H1 (cell line): Measurements from ENCODE around the gene GAB2. TPM values are rescaled to one million over a fixed set of nuclear protein-coding genes. Genes with fewer than 3 reads are reported as not detected.

Experiments
- CTCF ChIA-PET: fragments of 300-600 bp; sonication (Branson Sonifier 250); formaldehyde crosslinking; loops from one replicate; lab custom pipeline; 2021; ENCODE audit not compliant: partially characterized antibody; lab: Charles Lee
- POLR2A ChIA-PET: fragments of 300-600 bp; sonication (Branson Sonifier 250); formaldehyde crosslinking; loops from one replicate; lab custom pipeline; 2021; ENCODE audit warnings: inconsistent platforms; ENCODE audit not compliant: partially characterized antibody; lab: Charles Lee
- DNase-seq, 2 experiments: peaks; one replicate each; pipeline versions ENCODE4 v3.0.0 to v3.0.0-alpha.2; 2010 to 2022; ENCODE audit warnings: low spot score in 2 of 2, low read depth in 1 of 2, mixed read lengths in 1 of 2
- FAIRE-seq: peaks from 2 replicates; lab custom pipeline; 2011; peaks lifted over from hg19 to GRCh38; lab: Jason Lieb, UNC
- H2AFZ ChIP-seq: 2 replicates; pipeline ENCODE4 v1.8.1; 2012; ENCODE audit warnings: low read length, inconsistent platforms
- H2AK5ac ChIP-seq: 2 replicates; pipeline ENCODE4 v1.6.1; 2013; ENCODE audit warnings: low read depth, low read length
- H2BK120ac ChIP-seq: replicated peaks from 2 replicates; pipeline ENCODE3; 2013; ENCODE audit warnings: low read depth, low read length, inconsistent platforms
- H2BK12ac ChIP-seq: 2 replicates; pipeline ENCODE4 v1.6.1; 2013; ENCODE audit warnings: low read depth, low read length
- H2BK15ac ChIP-seq: 2 replicates; pipeline ENCODE4 v1.6.1; 2013; ENCODE audit warnings: low read length
- H2BK20ac ChIP-seq: 2 replicates; pipeline ENCODE4 v1.6.1; 2013; ENCODE audit warnings: low read length
- H2BK5ac ChIP-seq: 2 replicates; pipeline ENCODE4 v1.6.1; 2013; ENCODE audit warnings: low read depth, low read length
- H3K14ac ChIP-seq: 2 replicates; pipeline ENCODE4 v1.6.1; 2013; ENCODE audit warnings: inconsistent platforms; ENCODE audit not compliant: insufficient read length
- H3K18ac ChIP-seq: 2 replicates; pipeline ENCODE4 v1.6.1; 2013; ENCODE audit warnings: low read length; ENCODE audit errors: extremely low read depth
- H3K23ac ChIP-seq: 2 replicates; pipeline ENCODE4 v1.6.1; 2013; ENCODE audit warnings: inconsistent platforms; ENCODE audit not compliant: insufficient read length
- H3K23me2 ChIP-seq: 2 replicates; pipeline ENCODE4 v1.6.1; 2013; ENCODE audit warnings: low read depth, low read length
- H3K27ac ChIP-seq: 2 replicates; pipeline ENCODE4 v1.6.1; 2011; ENCODE audit warnings: low read depth, low read length, inconsistent platforms
- H3K27me3 ChIP-seq, 4 experiments: replicated peaks in 1 of 4; 1 replicate in 1 of 4; 2 replicates in 3 of 4; pipeline versions ENCODE4 v1.6.1 to v1.8.1; 2011 to 2013; ENCODE audit warnings: low read length in 3 of 4, mild to moderate bottlenecking in 3 of 4, inconsistent platforms in 2 of 4, mixed read lengths in 2 of 4, moderate library complexity in 1 of 4; ENCODE audit not compliant: control insufficient read depth in 3 of 4, insufficient read depth in 3 of 4; ENCODE audit errors: extremely low read depth in 1 of 4
- H3K36me3 ChIP-seq, 4 experiments: 2 replicates each; pipeline versions ENCODE4 v1.6.1 to v1.8.1; 2011 to 2013; ENCODE audit warnings: mild to moderate bottlenecking in 4 of 4, low read length in 3 of 4, moderate library complexity in 2 of 4, control low read depth in 1 of 4, inconsistent platforms in 1 of 4; ENCODE audit not compliant: insufficient read depth in 4 of 4, control insufficient read depth in 2 of 4
- H3K4ac ChIP-seq: replicated peaks from 2 replicates; pipeline ENCODE3; 2013; ENCODE audit warnings: low read length, low read depth, mixed read lengths, inconsistent platforms; ENCODE audit not compliant: insufficient read length
- H3K4me1 ChIP-seq, 4 experiments: replicated peaks in 1 of 4; 1 replicate in 1 of 4; 2 replicates in 3 of 4; pipeline versions ENCODE4 v1.6.1 to v1.8.1; 2011 to 2013; ENCODE audit warnings: low read length in 3 of 4, inconsistent platforms in 2 of 4, mixed read lengths in 1 of 4; ENCODE audit not compliant: insufficient read depth in 4 of 4, control insufficient read depth in 3 of 4
- H3K4me2 ChIP-seq, 2 experiments: 2 replicates each; pipeline versions ENCODE4 v1.6.1 to v1.8.1; 2011 to 2013; ENCODE audit warnings: low read depth in 2 of 2, low read length in 2 of 2, control low read depth in 1 of 2, inconsistent platforms in 1 of 2, mild to moderate bottlenecking in 1 of 2; ENCODE audit not compliant: insufficient read depth in 1 of 2
- H3K4me3 ChIP-seq, 4 experiments: fragments of 200-600, 300-600 bp in 1 of 4; sonication (generic), shearing (Covaris generic), sonication (Bioruptor Twin) in 1 of 4; 2 replicates each; pipeline versions ENCODE4 v1.5.1 to v1.8.1; 2011 to 2016; ENCODE audit warnings: low read length in 4 of 4, low read depth in 3 of 4, control low read depth in 2 of 4, inconsistent platforms in 2 of 4, mild to moderate bottlenecking in 2 of 4, mixed read lengths in 1 of 4, moderate library complexity in 1 of 4; ENCODE audit not compliant: insufficient read depth in 2 of 4; ENCODE audit errors: extremely low read depth in 1 of 4
- H3K56ac ChIP-seq: replicated peaks from 2 replicates; pipeline ENCODE3; 2013; ENCODE audit warnings: low read depth, mild to moderate bottlenecking, mixed read lengths, low read length, inconsistent platforms; ENCODE audit not compliant: insufficient read length
- H3K79me1 ChIP-seq: 2 replicates; pipeline ENCODE4 v1.6.1; 2013; ENCODE audit warnings: low read depth, low read length, control low read depth
- H3K79me2 ChIP-seq, 2 experiments: 2 replicates each; pipeline versions ENCODE4 v1.6.1 to v1.8.1; 2012 to 2013; ENCODE audit warnings: low read length in 2 of 2, mild to moderate bottlenecking in 2 of 2, inconsistent platforms in 1 of 2; ENCODE audit not compliant: insufficient read depth in 2 of 2, control insufficient read depth in 1 of 2
- H3K9ac ChIP-seq, 4 experiments: replicated peaks in 1 of 4; 1 replicate in 1 of 4; 2 replicates in 3 of 4; pipeline versions ENCODE4 v1.6.1 to v1.8.1; 2011 to 2013; ENCODE audit warnings: low read depth in 3 of 4, low read length in 3 of 4, control low read depth in 2 of 4, mild to moderate bottlenecking in 2 of 4, moderate library complexity in 2 of 4, inconsistent platforms in 1 of 4; ENCODE audit errors: extremely low read depth in 1 of 4
- H3K9me3 ChIP-seq, 2 experiments: 2 replicates each; pipeline versions ENCODE4 v1.6.1 to v1.8.1; 2012 to 2013; ENCODE audit warnings: mild to moderate bottlenecking in 2 of 2, moderate library complexity in 2 of 2, control low read depth in 1 of 2, inconsistent platforms in 1 of 2, low read depth in 1 of 2, low read length in 1 of 2, mixed read lengths in 1 of 2; ENCODE audit not compliant: insufficient read depth in 2 of 2
- H4K20me1 ChIP-seq, 2 experiments: replicated peaks in 1 of 2; 2 replicates each; pipeline versions ENCODE3 to v1.8.1; 2011 to 2013; ENCODE audit warnings: inconsistent platforms in 2 of 2, low read length in 2 of 2, mild to moderate bottlenecking in 1 of 2; ENCODE audit not compliant: insufficient read depth in 2 of 2, control insufficient read depth in 1 of 2
- H4K5ac ChIP-seq: 2 replicates; pipeline ENCODE4 v1.6.1; 2013; ENCODE audit warnings: low read length, low read depth, mixed read lengths, inconsistent platforms; ENCODE audit not compliant: insufficient read length
- H4K8ac ChIP-seq: 2 replicates; pipeline ENCODE4 v1.8.0; 2013; ENCODE audit warnings: mild to moderate bottlenecking, moderate library complexity, low read length, inconsistent platforms; ENCODE audit not compliant: insufficient read depth; ENCODE audit errors: extremely low read depth
- H4K91ac ChIP-seq: replicated peaks from 2 replicates; pipeline ENCODE3; 2013; ENCODE audit warnings: low read length, mixed read lengths, inconsistent platforms; ENCODE audit not compliant: insufficient read length
- WGBS, 2 experiments: shearing (Covaris generic) in 1 of 2; methylation state at CpG; one replicate each; pipeline versions ENCODE4 v1.1.6 to v1.1.7; 2013 to 2015; ENCODE audit warnings: low lambda C conversion rate in 2 of 2, mixed read lengths in 2 of 2, inconsistent platforms in 1 of 2, low coverage in 1 of 2, missing lambda C conversion rate in 1 of 2; ENCODE audit not compliant: insufficient replicate concordance in 2 of 2, insufficient coverage in 1 of 2, insufficient read length in 1 of 2; ENCODE audit errors: extremely low coverage in 1 of 2, missing lambda C conversion rate in 1 of 2; 5-methylcytosine and 5-hydroxymethylcytosine counted together
- polyA plus RNA-seq, 7 experiments: library from polyadenylated mRNA; depleted of rRNA in 3 of 7; stranded (reverse) in 5 of 7; unstranded in 2 of 7; fragments of >200 nt in 5 of 7; fragments of 200-250 nt in 2 of 7; gene quantifications; 1 replicate in 5 of 7; 2 replicates in 1 of 7; 4 replicates in 1 of 7; pipeline versions ENCODE4 v1.2.1 to v1.2.3, GENCODE V29; 2011 to 2013; ENCODE audit warnings: missing spikeins in 2 of 7, mixed read lengths in 2 of 7
- total RNA-seq: library from RNA; stranded (reverse); fragmentation: NEBNext Ultra II Directional; extraction: Animal tissue kit (Norgen Biotek cat#: 25700); gene quantifications from 2 replicates; pipeline ENCODE4 v1.2.1, GENCODE V29; 2021

Gene GAB2
- total and polyA plus RNA-seq, 2 of the 8 experiments (the other 6 are each of a cell fraction or from before 2014, with no cell fraction given), result 6.3 to 14.0 TPM

DNA sequence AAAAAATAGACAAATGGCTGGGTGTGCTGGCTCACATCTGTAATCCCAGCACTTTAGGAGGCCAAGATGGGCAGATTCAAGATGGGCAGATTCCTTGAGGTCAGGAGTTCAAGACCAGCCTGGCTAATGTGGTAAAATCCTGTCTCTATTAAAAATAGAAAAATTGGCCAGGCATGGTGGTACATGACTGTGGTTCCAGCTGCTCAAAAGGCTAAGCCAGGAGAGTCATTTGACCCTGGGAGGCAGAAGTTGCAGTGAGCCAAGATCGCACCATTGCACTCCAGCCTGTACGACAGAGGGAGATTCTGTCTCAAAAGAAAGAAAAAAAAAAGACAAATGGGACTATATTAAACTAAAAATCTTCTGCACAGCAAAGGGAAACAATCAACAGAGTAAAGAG is 173.5 kb downstream of the GAB2 start:
- no peak overlapping the region for H3K4me3 ChIP-seq
- no peak overlapping the region for H2AFZ ChIP-seq
- ChIA-PET CTCF (interaction anchor here (0.6 to 0.8 kb wide), 2 partner anchors 47 to 134 kb away, joined by 3 to 4 read pairs; no protein-coding TSS in a partner anchor), POLR2A (no interaction called here)
- no peak overlapping the region for H3K56ac ChIP-seq
- no peak overlapping the region for H3K4me2 ChIP-seq
- FAIRE-seq (no peak), DNase-seq (no peak)
- no peaks in the 10 kb centered on the region for H3K36me3 ChIP-seq
- H3K18ac ChIP-seq, result no peak overlapping the region
- H3K14ac ChIP-seq, result no peak overlapping the region
- no peak overlapping the region for H2BK5ac ChIP-seq
- H2BK120ac ChIP-seq, result no peak overlapping the region
- H4K91ac ChIP-seq, result no peak overlapping the region
- no peak overlapping the region for H2AK5ac ChIP-seq
- no peaks in the 10 kb centered on the region for H4K20me1 ChIP-seq
- H2BK12ac ChIP-seq, result no peak overlapping the region
- H2BK15ac ChIP-seq, result no peak overlapping the region
- H3K23me2 ChIP-seq, result no peaks in the 10 kb centered on the region
- no peaks in the 10 kb centered on the region; a peak in 1 of 4 replicates for H3K79me2 ChIP-seq
- H4K8ac ChIP-seq, result no peak overlapping the region
- H4K5ac ChIP-seq, result no peak overlapping the region
- H3K27ac ChIP-seq, result no peak overlapping the region
- H3K9me3 ChIP-seq, result no peaks in the 10 kb centered on the region
- H3K4ac ChIP-seq, result no peak overlapping the region
- H2BK20ac ChIP-seq, result no peak overlapping the region
- no peaks in the 10 kb centered on the region for H3K79me1 ChIP-seq
- H3K9ac ChIP-seq, result no peak overlapping the region
- WGBS, 2 experiments, result 85% methylated on average over 2 of the region's 2 CpGs; no CpG with 5 or more reads in 1 of the 2 experiments
- H3K4me1 ChIP-seq, result no peaks in the 10 kb centered on the region
- H3K23ac ChIP-seq, result no peak overlapping the region
- H3K27me3 ChIP-seq, result no peaks in the 10 kb centered on the region
